ENCODE measurements around the gene CUX1.

DNA sequence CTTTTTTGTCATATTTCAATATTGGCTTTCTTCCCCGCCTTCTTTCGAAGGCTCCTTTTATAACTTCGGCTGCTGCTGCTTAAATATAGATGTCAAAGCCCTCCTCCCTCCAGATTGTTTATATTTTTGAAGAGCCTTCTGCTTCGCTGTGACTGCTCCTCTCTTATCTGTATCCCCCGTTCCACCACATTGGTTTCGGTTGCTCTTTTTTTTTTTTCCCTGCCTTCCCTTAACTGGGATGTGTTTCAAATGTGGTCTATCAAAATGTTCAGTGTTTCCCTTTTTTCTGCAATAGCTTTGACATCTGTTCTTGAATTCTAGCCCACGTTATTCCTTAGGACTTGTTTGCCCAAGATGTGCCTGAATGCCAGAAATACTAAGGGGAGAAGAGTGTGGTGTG is 96.4 kb downstream of the CUX1 start:
- TF ChIP-seq NR1H2 (CRISPR knock-in tag; IDR thresholded peaks at IDR 0.05) = no peak
- no peak for TF ChIP-seq IRF2 (CRISPR knock-in tag; IDR thresholded peaks at IDR 0.05; ENCODE audit: borderline replicate concordance, low read depth)
- no peak for TF ChIP-seq NR3C1 (CRISPR knock-in tag; conservative IDR thresholded peaks at IDR 0.05; ENCODE audit: low read depth)
- TF ChIP-seq CTCF (IDR thresholded peaks at IDR 0.05) = no peak
- TF ChIP-seq E2F4 (CRISPR knock-in tag; IDR thresholded peaks at IDR 0.05; ENCODE audit: borderline replicate concordance, low read depth) = no peak
- TF ChIP-seq MAX (CRISPR knock-in tag; IDR thresholded peaks at IDR 0.05) = no peak
- no peak for TF ChIP-seq MYBL2 (CRISPR knock-in tag; IDR thresholded peaks at IDR 0.05)
- TF ChIP-seq NR2C2 (CRISPR knock-in tag; IDR thresholded peaks at IDR 0.05) = no peak
- no peak for TF ChIP-seq ZNF121 (CRISPR knock-in tag; IDR thresholded peaks at IDR 0.05)
- TF ChIP-seq, protein P1, sequence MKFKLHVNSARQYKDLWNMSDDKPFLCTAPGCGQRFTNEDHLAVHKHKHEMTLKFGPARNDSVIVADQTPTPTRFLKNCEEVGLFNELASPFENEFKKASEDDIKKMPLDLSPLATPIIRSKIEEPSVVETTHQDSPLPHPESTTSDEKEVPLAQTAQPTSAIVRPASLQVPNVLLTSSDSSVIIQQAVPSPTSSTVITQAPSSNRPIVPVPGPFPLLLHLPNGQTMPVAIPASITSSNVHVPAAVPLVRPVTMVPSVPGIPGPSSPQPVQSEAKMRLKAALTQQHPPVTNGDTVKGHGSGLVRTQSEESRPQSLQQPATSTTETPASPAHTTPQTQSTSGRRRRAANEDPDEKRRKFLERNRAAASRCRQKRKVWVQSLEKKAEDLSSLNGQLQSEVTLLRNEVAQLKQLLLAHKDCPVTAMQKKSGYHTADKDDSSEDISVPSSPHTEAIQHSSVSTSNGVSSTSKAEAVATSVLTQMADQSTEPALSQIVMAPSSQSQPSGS (CRISPR knock-in tag; IDR thresholded peaks at IDR 0.05; ENCODE audit: borderline replicate concordance, low read depth) = no peak
- TF ChIP-seq, protein P2, sequence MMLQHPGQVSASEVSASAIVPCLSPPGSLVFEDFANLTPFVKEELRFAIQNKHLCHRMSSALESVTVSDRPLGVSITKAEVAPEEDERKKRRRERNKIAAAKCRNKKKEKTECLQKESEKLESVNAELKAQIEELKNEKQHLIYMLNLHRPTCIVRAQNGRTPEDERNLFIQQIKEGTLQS (CRISPR knock-in tag; conservative IDR thresholded peaks at IDR 0.05) = no peak
